ENCODE results near the gene ORAI2. TPM values are rescaled to one million over a fixed set of nuclear protein-coding genes. Genes with fewer than 3 reads are reported as not detected.

ORAI2 gene
- total RNA-seq, 4 donors from 2014 or later: 0.30 to 9.1 (median 5.1) TPM

GRCh38 chr7:102413091-102413490 lies 20.3 kb upstream of the ORAI2 start:
- no peaks in the 10 kb centered on the region for H3K27me3 ChIP-seq
- peaks cover 0 to 100% (median 28%) of the 10 kb centered on the region in 3 donors for H3K36me3 ChIP-seq
- no peaks in the 10 kb centered on the region for H3K9me3 ChIP-seq
- peaks cover 0 to 13% (median 0%) of the 10 kb centered on the region in 3 donors for H3K4me1 ChIP-seq
- no peak for DNase-seq
- TF ChIP-seq POLR2A (IDR thresholded peaks at IDR 0.05): no peak
- TF ChIP-seq, protein P1, sequence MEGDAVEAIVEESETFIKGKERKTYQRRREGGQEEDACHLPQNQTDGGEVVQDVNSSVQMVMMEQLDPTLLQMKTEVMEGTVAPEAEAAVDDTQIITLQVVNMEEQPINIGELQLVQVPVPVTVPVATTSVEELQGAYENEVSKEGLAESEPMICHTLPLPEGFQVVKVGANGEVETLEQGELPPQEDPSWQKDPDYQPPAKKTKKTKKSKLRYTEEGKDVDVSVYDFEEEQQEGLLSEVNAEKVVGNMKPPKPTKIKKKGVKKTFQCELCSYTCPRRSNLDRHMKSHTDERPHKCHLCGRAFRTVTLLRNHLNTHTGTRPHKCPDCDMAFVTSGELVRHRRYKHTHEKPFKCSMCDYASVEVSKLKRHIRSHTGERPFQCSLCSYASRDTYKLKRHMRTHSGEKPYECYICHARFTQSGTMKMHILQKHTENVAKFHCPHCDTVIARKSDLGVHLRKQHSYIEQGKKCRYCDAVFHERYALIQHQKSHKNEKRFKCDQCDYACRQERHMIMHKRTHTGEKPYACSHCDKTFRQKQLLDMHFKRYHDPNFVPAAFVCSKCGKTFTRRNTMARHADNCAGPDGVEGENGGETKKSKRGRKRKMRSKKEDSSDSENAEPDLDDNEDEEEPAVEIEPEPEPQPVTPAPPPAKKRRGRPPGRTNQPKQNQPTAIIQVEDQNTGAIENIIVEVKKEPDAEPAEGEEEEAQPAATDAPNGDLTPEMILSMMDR (IDR thresholded peaks at IDR 0.05): no peak
- 61 to 83% methylated on average over 4 of the region's 5 CpGs for WGBS, 2 donors
- no peak overlapping the region for H3K4me3 ChIP-seq
- H3K27ac ChIP-seq: no peak overlapping the region
- intact Hi-C loops (cut with DNase I): no loop called here

DNA sequence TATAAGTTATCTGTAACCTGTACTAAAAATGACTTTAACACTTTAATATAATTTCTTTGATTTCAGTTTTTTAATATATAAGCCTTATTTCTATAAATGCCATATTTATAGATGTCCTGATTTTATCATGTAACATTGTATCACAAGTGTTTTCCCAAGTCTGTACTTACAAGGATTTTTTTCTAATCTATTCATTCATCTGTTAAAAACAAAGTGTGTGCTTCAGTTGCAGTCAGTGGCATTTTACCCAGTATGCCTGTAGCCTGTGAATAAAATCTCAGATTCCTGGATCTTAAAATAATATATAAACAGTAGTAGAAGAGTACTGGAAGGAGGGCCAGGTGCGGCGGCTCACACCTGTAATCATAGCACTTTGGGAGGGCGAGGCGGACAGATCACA lies 19.8 kb upstream of the ORAI2 start:
- peaks cover 0 to 100% (median 22%) of the 10 kb centered on the region in 3 donors for H3K36me3 ChIP-seq
- WGBS, 2 donors: 96 to 97% methylated on average over 4 of the region's 4 CpGs

GRCh38 chr7:102415685-102416225 lies 17.6 kb upstream of the ORAI2 start:
- no peaks in the 10 kb centered on the region for H3K9me3 ChIP-seq
- no peak for DNase-seq
- H3K4me3 ChIP-seq: no peak overlapping the region
- TF ChIP-seq, protein P1 (IDR thresholded peaks at IDR 0.05): no peak
- TF ChIP-seq POLR2A (IDR thresholded peaks at IDR 0.05): no peak
- WGBS, 2 donors: 69 to 70% methylated on average over 8 to 12 of the region's 12 CpGs
- H3K36me3 ChIP-seq: peaks cover 0 to 100% (median 9%) of the 10 kb centered on the region in 3 donors
- no peaks in the 10 kb centered on the region for H3K27me3 ChIP-seq
- H3K4me1 ChIP-seq: peaks cover 0 to 13% (median 0%) of the 10 kb centered on the region in 3 donors
- intact Hi-C loops (cut with DNase I): no loop called here
- peak overlapping the region in 2 of 4 donors; percentile 26 to 46 for H3K27ac ChIP-seq

More for the DNA sequence above, 19.8 kb upstream of the ORAI2 start:
- Histone ChIP-seq H3K27ac (no peak overlapping the region), H3K4me1 (peaks cover 0 to 13% (median 0%) of the 10 kb centered on the region in 3 donors), H3K27me3 (no peaks in the 10 kb centered on the region), H3K9me3 (no peaks in the 10 kb centered on the region), H3K4me3 (no peak overlapping the region)
- TF ChIP-seq, protein P1 (IDR thresholded peaks at IDR 0.05): no peak
- no peak for TF ChIP-seq POLR2A (IDR thresholded peaks at IDR 0.05)
- intact Hi-C loops (cut with DNase I): no loop called here
- DNase-seq: no peak

GRCh38 chr7:102416406-102416805 lies 17.0 kb upstream of the ORAI2 start:
- intact Hi-C loops (cut with DNase I): no loop called here
- H3K9me3 ChIP-seq: no peaks in the 10 kb centered on the region
- peak overlapping the region in 1 of 4 donors; percentile 46 for H3K27ac ChIP-seq
- H3K36me3 ChIP-seq: peaks cover 0 to 100% (median 7%) of the 10 kb centered on the region in 3 donors
- peaks cover 0 to 13% (median 0%) of the 10 kb centered on the region in 3 donors for H3K4me1 ChIP-seq
- WGBS, 2 donors: 84 to 92% methylated on average over 4 to 6 of the region's 6 CpGs
- no peaks in the 10 kb centered on the region for H3K27me3 ChIP-seq
- DNase-seq: no peak
- H3K4me3 ChIP-seq: no peak overlapping the region
- TF ChIP-seq POLR2A (IDR thresholded peaks at IDR 0.05): no peak
- TF ChIP-seq, protein P1 (IDR thresholded peaks at IDR 0.05): no peak

DNA sequence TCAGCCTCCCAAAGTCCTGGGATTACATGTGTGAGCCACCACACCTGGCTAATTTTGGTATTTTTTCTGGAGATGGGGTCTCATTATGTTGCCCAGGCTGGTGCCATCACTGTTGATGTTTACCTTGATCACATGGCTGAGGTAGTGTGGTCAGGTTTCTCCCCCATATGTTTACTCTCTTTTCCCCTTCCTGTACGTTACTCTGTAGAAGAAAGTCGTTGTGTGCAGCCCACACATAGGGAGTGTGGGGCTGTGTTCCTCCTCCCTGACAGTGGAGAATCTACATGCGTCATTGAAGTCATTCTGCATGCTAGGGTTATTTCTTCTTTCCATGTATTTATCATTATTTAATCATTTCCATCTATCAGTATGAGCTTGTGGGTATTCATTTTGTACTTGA lies 16.3 kb upstream of the ORAI2 start:
- Histone ChIP-seq H3K4me1 (peaks cover 0 to 13% (median 0%) of the 10 kb centered on the region in 3 donors), H3K4me3 (no peak overlapping the region), H3K36me3 (peaks cover 0 to 100% (median 6%) of the 10 kb centered on the region in 3 donors), H3K27me3 (no peaks in the 10 kb centered on the region), H3K27ac (no peak overlapping the region), H3K9me3 (no peaks in the 10 kb centered on the region)
- WGBS, 2 donors: 55 to 75% methylated on average over 3 of the region's 3 CpGs
- TF ChIP-seq POLR2A (IDR thresholded peaks at IDR 0.05): no peak
- TF ChIP-seq, protein P1 (IDR thresholded peaks at IDR 0.05): no peak
- no peak for DNase-seq
- intact Hi-C loops (cut with DNase I): no loop called here

Data from esophagus squamous epithelium (tissue), 5 donors.